ENCODE measurements around the gene CRCP. TPM values are rescaled to one million over a fixed set of nuclear protein-coding genes. Genes with fewer than 3 reads are reported as not detected.
"Not testable (repeated sequence)": the region's sequence is repeated elsewhere in the genome, so short reads cannot be mapped to it uniquely, and the experiment has no call there.

CRCP gene
- total RNA-seq, 1 donor = 53.1 TPM

GRCh38 chr7:66146701-66147100 is 32.1 kb downstream of the CRCP start:
- no peak for TF ChIP-seq CTCF (IDR thresholded peaks at IDR 0.05; ENCODE audit: insufficient read depth, low read depth, low read length)
- no peak overlapping the region for H3K4me3 ChIP-seq (ENCODE audit: low read depth, low read length)
- peak; percentile 74 for DNase-seq (ENCODE audit: low read depth)

GRCh38 chr7:66147657-66148056 is 33.0 kb downstream of the CRCP start:
- H3K4me3 ChIP-seq (ENCODE audit: low read depth, low read length); DNase-seq (ENCODE audit: low read depth): not testable (repeated sequence)

- DNase-seq (ENCODE audit: low read depth) = peak; percentile 93
- no peak for TF ChIP-seq CTCF (IDR thresholded peaks at IDR 0.05; ENCODE audit: insufficient read depth, low read depth, low read length)
- peak overlapping the region; percentile 17 for H3K4me3 ChIP-seq (ENCODE audit: low read depth, low read length)
These were observed 35.8 kb downstream of the CRCP start for GRCh38 chr7:66150471-66150870.

- peak; percentile 95 for DNase-seq (ENCODE audit: low read depth)
- peak overlapping the region; percentile 9 for H3K4me3 ChIP-seq (ENCODE audit: low read depth, low read length)
- no peak for TF ChIP-seq CTCF (IDR thresholded peaks at IDR 0.05; ENCODE audit: insufficient read depth, low read depth, low read length)
These were observed 37.9 kb downstream of the CRCP start for GRCh38 chr7:66152371-66153191.

- H3K4me3 ChIP-seq (ENCODE audit: low read depth, low read length) = no peak overlapping the region
- DNase-seq (ENCODE audit: low read depth) = no peak
- TF ChIP-seq CTCF (IDR thresholded peaks at IDR 0.05; ENCODE audit: insufficient read depth, low read depth, low read length) = no peak
These were observed 39.0 kb downstream of the CRCP start for GRCh38 chr7:66153691-66154090.

GRCh38 chr7:66156035-66156434 is 41.4 kb downstream of the CRCP start:
- H3K4me3 ChIP-seq (ENCODE audit: low read depth, low read length); DNase-seq (ENCODE audit: low read depth): not testable (repeated sequence)

GRCh38 chr7:66157060-66157459 is 42.4 kb downstream of the CRCP start:
- TF ChIP-seq CTCF (IDR thresholded peaks at IDR 0.05; ENCODE audit: insufficient read depth, low read depth, low read length) = no peak
- peak; percentile 23 for DNase-seq (ENCODE audit: low read depth)
- no peak overlapping the region for H3K4me3 ChIP-seq (ENCODE audit: low read depth, low read length)

GRCh38 chr7:66162622-66163021 is 48.0 kb downstream of the CRCP start:
- no peak for TF ChIP-seq CTCF (IDR thresholded peaks at IDR 0.05; ENCODE audit: insufficient read depth, low read depth, low read length)
- no peak overlapping the region for H3K4me3 ChIP-seq (ENCODE audit: low read depth, low read length)
- DNase-seq (ENCODE audit: low read depth) = no peak

Measured in fibroblast of villous mesenchyme (primary cell).